ENCODE data around the gene CDHR5. TPM values are rescaled to one million over a fixed set of nuclear protein-coding genes. Genes with fewer than 3 reads are reported as not detected.

Gene CDHR5
- total RNA-seq, 1 donor from 2014 or later: not detected

DNA sequence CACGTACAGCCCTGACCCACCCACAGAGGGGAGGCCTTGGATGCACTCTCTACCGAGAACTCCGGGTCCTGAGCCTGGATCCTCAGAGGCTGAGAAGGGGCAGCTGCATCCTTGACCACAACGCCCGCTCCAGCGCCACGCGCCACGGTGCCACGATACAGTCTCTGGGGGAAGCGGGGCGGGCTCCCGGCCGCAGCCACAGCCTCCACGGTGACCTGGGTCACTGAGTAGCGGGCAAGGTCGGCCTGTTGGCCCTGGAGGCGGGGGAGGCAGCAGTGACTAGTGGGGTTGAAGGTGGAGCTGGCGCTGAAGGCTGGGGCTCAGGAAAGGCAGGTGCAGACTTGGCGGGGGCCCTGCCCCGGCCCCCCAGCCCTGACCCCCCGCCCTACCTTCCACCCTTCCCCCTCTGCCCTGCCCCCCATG, 5.1 kb downstream of the CDHR5 start:
- Histone ChIP-seq H3K4me1 (peaks cover 18% of the 10 kb centered on the region), H3K4me3 (no peak overlapping the region), H3K9me3 (no peaks in the 10 kb centered on the region), H3K36me3 (peaks cover 7% of the 10 kb centered on the region), H3K27ac (no peak overlapping the region), H3K27me3 (ENCODE audit: low read depth) (peaks cover 2% of the 10 kb centered on the region)
- TF ChIP-seq, protein P1, sequence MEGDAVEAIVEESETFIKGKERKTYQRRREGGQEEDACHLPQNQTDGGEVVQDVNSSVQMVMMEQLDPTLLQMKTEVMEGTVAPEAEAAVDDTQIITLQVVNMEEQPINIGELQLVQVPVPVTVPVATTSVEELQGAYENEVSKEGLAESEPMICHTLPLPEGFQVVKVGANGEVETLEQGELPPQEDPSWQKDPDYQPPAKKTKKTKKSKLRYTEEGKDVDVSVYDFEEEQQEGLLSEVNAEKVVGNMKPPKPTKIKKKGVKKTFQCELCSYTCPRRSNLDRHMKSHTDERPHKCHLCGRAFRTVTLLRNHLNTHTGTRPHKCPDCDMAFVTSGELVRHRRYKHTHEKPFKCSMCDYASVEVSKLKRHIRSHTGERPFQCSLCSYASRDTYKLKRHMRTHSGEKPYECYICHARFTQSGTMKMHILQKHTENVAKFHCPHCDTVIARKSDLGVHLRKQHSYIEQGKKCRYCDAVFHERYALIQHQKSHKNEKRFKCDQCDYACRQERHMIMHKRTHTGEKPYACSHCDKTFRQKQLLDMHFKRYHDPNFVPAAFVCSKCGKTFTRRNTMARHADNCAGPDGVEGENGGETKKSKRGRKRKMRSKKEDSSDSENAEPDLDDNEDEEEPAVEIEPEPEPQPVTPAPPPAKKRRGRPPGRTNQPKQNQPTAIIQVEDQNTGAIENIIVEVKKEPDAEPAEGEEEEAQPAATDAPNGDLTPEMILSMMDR (IDR thresholded peaks at IDR 0.05): no peak
- ATAC-seq (no peak), DNase-seq (no peak)
- intact Hi-C loops (cut with DNase I): no loop called here

DNA sequence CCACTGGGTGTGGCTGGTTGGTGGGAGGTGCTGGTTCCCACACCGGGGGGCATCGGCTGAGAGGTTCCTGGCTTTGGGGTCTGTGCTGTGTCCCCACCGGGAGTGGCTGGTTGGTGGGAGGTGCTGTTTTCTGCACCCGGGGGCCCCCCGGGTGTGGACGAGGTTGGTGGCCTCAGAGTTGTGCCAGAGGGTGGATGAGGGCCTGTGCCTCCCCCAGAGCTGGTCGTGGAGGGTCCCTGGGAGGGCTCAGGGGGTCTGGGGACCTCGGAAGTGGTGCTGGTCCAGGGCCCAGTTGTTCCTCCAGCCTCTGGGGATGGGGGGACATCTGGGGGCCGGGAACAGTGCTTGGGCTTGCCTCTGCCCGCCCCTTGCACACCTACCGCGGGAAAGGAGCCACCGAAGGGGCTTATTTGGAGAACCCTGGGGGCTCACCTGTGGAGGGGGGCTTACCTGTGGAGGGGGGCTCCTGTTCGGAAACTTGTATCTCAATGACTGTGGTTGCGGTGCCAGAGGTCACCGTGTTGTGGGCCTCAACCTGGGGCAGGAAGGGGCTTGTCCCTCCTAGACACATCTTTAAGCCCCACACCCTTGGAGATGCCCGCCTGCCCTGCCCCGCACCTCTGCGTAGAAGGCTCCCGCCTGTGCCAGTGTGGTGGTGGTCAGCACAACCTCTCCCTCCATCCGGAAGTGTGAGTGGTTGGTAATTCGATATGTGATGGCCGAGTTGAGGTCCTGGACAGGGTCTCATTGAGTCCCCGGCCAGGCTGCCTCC, 5.7 kb downstream of the CDHR5 start:
- Histone ChIP-seq H3K36me3 (peaks cover 13% of the 10 kb centered on the region), H3K4me1 (peaks cover 24% of the 10 kb centered on the region), H3K27me3 (ENCODE audit: low read depth) (no peaks in the 10 kb centered on the region), H3K4me3 (no peak overlapping the region), H3K9me3 (no peaks in the 10 kb centered on the region), H3K27ac (no peak overlapping the region)
- TF ChIP-seq, protein P1 (IDR thresholded peaks at IDR 0.05): no peak
- intact Hi-C loops (cut with DNase I): no loop called here
- ATAC-seq: no peak
- DNase-seq: no peak

DNA sequence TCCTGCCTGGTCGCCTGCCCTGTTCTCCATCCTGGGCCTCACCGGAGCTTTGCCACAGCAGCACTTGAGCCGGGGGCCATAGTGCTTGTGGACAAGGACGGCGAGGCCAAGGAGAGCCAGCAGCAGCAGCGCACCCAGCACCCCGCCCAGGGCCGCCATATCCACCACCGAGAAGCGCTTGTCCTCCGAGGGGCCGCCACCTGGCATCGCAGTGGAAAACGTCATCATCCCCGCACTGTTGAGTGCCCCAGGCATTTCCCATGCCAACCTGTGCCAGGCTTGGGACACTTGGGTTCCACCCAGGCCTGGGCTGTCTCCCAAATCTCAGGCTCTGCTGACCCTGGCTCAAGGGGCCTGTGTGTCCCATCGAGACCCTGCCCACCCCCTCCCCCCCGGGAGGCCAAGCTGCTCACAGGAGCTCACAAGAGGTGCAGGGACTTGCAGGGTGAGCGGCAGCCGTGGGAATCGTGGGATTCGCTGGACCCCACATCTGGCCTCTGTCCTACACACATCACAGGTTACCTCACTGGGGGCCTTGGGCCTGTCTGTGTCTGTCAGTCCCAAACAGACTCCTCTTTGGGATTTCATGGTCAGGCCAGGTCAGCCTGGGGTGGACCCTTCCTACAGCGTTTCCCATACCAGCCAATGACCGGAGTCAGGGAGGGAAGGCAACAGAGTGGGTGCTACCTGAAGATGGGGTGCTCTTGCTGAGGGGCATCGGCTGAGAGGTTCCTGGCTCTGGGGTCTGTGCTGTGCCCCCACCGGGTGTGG, 6.7 kb downstream of the CDHR5 start:
- no peak for DNase-seq
- Histone ChIP-seq H3K4me3 (no peak overlapping the region), H3K9me3 (no peaks in the 10 kb centered on the region), H3K4me1 (peaks cover 31% of the 10 kb centered on the region), H3K36me3 (peaks cover 21% of the 10 kb centered on the region), H3K27me3 (ENCODE audit: low read depth) (no peaks in the 10 kb centered on the region), H3K27ac (no peak overlapping the region)
- no peak for ATAC-seq
- TF ChIP-seq, protein P1 (IDR thresholded peaks at IDR 0.05): no peak
- intact Hi-C loops (cut with DNase I): no loop called here

DNA sequence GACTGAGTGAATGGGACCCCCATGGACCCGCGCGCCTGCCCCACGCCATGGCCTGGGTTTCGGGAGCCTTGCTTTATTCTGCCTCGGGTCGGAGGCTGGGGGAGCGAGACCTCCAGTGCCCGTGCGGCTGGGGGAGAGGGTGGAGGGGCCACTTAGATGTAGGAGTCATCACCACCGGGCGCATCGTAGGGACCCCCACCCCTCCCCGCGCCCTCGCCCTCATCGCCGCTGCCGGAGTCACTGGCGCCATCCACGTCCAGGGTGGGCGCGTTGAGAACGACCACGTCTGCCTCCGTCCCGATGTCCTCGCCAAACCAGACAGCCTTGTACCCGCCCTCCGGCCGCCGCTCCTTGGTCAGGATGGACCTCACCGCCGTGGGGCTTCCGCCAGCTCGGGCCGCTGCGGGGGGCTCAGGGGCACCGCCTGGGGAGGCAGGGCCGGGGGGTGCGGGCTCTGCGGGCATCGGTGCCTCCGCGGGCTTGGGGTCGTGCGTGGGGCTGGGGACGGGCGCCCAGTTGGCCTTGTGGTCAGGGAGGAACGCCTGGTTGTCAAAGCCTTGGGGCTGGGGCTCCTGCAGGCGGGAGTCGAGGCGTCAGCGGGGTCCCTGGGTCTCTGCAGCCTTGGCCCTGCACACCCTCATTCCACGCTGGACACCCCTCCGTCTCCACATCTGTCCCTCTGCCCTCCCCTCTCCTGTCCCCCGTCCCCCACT, 7.4 kb downstream of the CDHR5 start:
- H3K4me1 ChIP-seq: peaks cover 34% of the 10 kb centered on the region
- no peak overlapping the region for H3K4me3 ChIP-seq
- no peak overlapping the region for H3K27ac ChIP-seq
- no peaks in the 10 kb centered on the region for H3K9me3 ChIP-seq
- H3K27me3 ChIP-seq (ENCODE audit: low read depth): no peaks in the 10 kb centered on the region
- no peak for DNase-seq
- peaks cover 28% of the 10 kb centered on the region for H3K36me3 ChIP-seq
- intact Hi-C loops (cut with DNase I): no loop called here
- no peak for ATAC-seq
- TF ChIP-seq, protein P1 (IDR thresholded peaks at IDR 0.05): no peak

DNA sequence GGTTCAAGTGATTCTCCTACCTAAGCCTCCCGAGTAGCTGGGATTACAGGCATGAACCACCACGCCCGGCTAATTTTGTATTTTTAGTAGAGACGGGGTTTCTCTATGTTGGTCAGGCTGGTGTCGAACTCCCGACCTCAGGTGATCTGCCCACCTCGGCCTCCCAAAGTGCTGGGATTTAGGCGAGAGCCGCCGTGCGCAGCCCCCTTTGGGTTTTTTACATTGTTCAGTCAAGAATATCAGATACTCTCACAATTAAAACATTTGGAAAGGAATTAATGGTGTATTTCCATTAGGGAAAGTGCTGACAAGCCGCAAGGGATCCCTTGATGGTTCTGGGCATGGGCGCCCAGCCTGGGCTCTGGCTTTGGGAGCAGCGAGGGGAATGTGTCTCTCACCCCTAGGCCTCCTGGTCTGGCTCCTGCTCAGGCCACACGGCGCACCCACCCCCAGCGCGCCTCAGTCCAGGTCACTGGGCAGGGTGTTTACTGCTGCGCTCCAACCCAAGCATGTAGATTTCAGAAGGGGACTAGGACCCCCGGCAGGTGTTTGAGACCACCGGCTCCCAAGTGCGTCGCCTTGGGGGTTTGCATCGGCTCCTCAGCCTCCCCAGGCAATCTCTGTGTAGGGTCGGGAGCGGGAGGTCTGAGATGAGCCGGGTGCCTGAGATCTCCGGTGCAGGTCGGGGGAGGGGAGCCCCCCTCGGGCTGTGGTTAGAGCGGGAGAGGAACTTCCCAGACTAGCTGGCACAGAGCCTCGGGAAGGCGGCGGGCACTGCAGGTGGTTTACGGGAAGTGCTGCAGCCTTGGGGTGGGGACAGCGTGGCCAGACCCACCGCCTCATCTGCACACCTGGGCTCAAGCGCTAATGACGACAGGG, 8.2 kb downstream of the CDHR5 start:
- Histone ChIP-seq H3K27ac (peak overlapping the region; percentile 97), H3K36me3 (peaks cover 36% of the 10 kb centered on the region), H3K4me1 (peaks cover 34% of the 10 kb centered on the region), H3K9me3 (no peaks in the 10 kb centered on the region), H3K27me3 (ENCODE audit: low read depth) (no peaks in the 10 kb centered on the region), H3K4me3 (peak overlapping the region; percentile 82)
- ATAC-seq (no peak), DNase-seq (no peak)
- TF ChIP-seq, protein P1 (IDR thresholded peaks at IDR 0.05): no peak
- intact Hi-C loops (cut with DNase I): no loop called here
